Fibroblast of lung (primary cell): Measurements from ENCODE around the gene TPX2. TPM values are rescaled to one million over a fixed set of nuclear protein-coding genes. Genes with fewer than 3 reads are reported as not detected.

Experiments
- DNase-seq, 2 donors: peaks; one replicate each; pipeline versions ENCODE4 v3.0.0 to v3.0.0-alpha.2; 2010; ENCODE audit warnings: low read depth in 2 of 2
- H2AFZ ChIP-seq: 2 replicates; pipeline ENCODE4 v1.5.1; 2012; ENCODE audit warnings: low read length, control low read depth, inconsistent platforms
- H3K27ac ChIP-seq: 2 replicates; pipeline ENCODE4 v1.5.1; 2011; ENCODE audit warnings: low read length, control low read depth; ENCODE audit not compliant: insufficient read depth
- H3K27me3 ChIP-seq: 2 replicates; pipeline ENCODE4 v1.5.1; 2011; ENCODE audit warnings: mild to moderate bottlenecking, low read length; ENCODE audit not compliant: control insufficient read depth, insufficient read depth
- H3K36me3 ChIP-seq: 2 replicates; pipeline ENCODE4 v1.5.1; 2011; ENCODE audit warnings: low read length; ENCODE audit not compliant: control insufficient read depth, insufficient read depth
- H3K4me1 ChIP-seq: 2 replicates; pipeline ENCODE4 v1.5.1; 2011; ENCODE audit warnings: low read length; ENCODE audit not compliant: control insufficient read depth, insufficient read depth; ENCODE audit errors: extremely low read depth
- H3K4me2 ChIP-seq: 2 replicates; pipeline ENCODE4 v1.5.1; 2011; ENCODE audit warnings: low read length, control low read depth; ENCODE audit not compliant: insufficient read depth; ENCODE audit errors: extremely low read depth
- H3K4me3 ChIP-seq, 4 experiments: fragments of 200-600 bp in 1 of 4; sonication (generic) in 1 of 4; replicated peaks in 1 of 4; 2 replicates each; pipeline ENCODE4 v1.5.1; 2011 to 2016; ENCODE audit warnings: low read length in 4 of 4, low read depth in 3 of 4, mild to moderate bottlenecking in 3 of 4, control low read depth in 2 of 4, inconsistent platforms in 1 of 4, mixed read lengths in 1 of 4; ENCODE audit not compliant: insufficient read depth in 1 of 4; ENCODE audit errors: control extremely low read depth in 1 of 4
- H3K79me2 ChIP-seq: 2 replicates; pipeline ENCODE4 v1.5.1; 2012; ENCODE audit warnings: mild to moderate bottlenecking, low read length, inconsistent platforms; ENCODE audit not compliant: control insufficient read depth, insufficient read depth
- H3K9ac ChIP-seq: 2 replicates; pipeline ENCODE4 v1.5.1; 2011; ENCODE audit warnings: mild to moderate bottlenecking, low read length, control low read depth; ENCODE audit not compliant: insufficient read depth
- H3K9me3 ChIP-seq: 2 replicates; pipeline ENCODE4 v1.5.1; 2012; ENCODE audit warnings: low read depth, low read length; ENCODE audit not compliant: control insufficient read depth, insufficient read depth
- H4K20me1 ChIP-seq: 2 replicates; pipeline ENCODE4 v1.5.1; 2011; ENCODE audit warnings: low read length; ENCODE audit not compliant: control insufficient read depth, insufficient read depth; ENCODE audit errors: extremely low read depth
- EZH2 ChIP-seq: IDR thresholded peaks from 2 replicates; pipeline ENCODE4 v1.5.1; 2012; ENCODE audit warnings: low read length, control low read depth, mild to moderate bottlenecking; ENCODE audit errors: missing control alignments
- polyA plus RNA-seq, 2 donors: library from polyadenylated mRNA; depleted of rRNA in 1 of 2; stranded (reverse) in 1 of 2; unstranded in 1 of 2; fragments of >200 nt; gene quantifications; 2 replicates each; pipeline ENCODE4 v1.2.1, GENCODE V29; 2011 to 2012; ENCODE audit warnings: missing spikeins in 1 of 2
- total RNA-seq: library from RNA; depleted of rRNA; stranded (reverse); fragments of >200 nt; gene quantifications from 2 replicates; pipeline ENCODE4 v1.2.1, GENCODE V29; 2014
- TF ChIP-seq, protein P1 (sequence below), 2 donors: IDR thresholded peaks in 1 of 2; conservative IDR thresholded peaks in 1 of 2; 1 replicate in 1 of 2; 2 replicates in 1 of 2; pipeline ENCODE4 v1.5.1; 2011 to 2012; ENCODE audit warnings: low read length in 2 of 2, control low read depth in 1 of 2, inconsistent platforms in 1 of 2, low read depth in 1 of 2, mild to moderate bottlenecking in 1 of 2

TPX2 gene
- total and polyA plus RNA-seq, 2 donors (not counting 1 experiment from before 2014, with no cell fraction given) = 19.9 to 21.0 TPM

DNA sequence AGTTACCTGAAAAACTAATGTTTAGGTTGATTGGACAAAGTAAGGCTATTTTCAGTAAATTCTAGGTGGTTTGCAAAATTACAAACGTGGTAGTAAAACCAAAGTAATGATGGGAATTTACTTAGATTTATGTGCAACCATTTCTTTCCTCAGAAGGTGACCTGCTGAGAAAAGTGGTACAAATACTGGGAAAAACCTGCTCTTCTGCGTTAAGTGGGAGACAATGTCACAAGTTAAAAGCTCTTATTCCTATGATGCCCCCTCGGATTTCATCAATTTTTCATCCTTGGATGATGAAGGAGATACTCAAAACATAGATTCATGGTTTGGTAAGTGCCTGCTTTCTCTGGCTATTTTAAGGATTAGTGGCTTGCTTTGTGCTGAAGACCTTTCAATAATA is 18.2 kb downstream of the TPX2 start:
- H3K79me2 ChIP-seq = peaks cover 75% of the 10 kb centered on the region
- no peaks in the 10 kb centered on the region for H3K9me3 ChIP-seq
- no peak overlapping the region for H3K9ac ChIP-seq
- H3K27me3 ChIP-seq = no peaks in the 10 kb centered on the region
- no peak overlapping the region for H3K4me3 ChIP-seq
- no peak for TF ChIP-seq EZH2
- TF ChIP-seq, protein P1, sequence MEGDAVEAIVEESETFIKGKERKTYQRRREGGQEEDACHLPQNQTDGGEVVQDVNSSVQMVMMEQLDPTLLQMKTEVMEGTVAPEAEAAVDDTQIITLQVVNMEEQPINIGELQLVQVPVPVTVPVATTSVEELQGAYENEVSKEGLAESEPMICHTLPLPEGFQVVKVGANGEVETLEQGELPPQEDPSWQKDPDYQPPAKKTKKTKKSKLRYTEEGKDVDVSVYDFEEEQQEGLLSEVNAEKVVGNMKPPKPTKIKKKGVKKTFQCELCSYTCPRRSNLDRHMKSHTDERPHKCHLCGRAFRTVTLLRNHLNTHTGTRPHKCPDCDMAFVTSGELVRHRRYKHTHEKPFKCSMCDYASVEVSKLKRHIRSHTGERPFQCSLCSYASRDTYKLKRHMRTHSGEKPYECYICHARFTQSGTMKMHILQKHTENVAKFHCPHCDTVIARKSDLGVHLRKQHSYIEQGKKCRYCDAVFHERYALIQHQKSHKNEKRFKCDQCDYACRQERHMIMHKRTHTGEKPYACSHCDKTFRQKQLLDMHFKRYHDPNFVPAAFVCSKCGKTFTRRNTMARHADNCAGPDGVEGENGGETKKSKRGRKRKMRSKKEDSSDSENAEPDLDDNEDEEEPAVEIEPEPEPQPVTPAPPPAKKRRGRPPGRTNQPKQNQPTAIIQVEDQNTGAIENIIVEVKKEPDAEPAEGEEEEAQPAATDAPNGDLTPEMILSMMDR (conservative IDR thresholded peaks at IDR 0.05 in 1 of 2, IDR thresholded peaks at IDR 0.05 in 1 of 2; ENCODE audit: low read depth in 1 of 2, low read length in 2 of 2) = no peak
- H3K27ac ChIP-seq = no peak overlapping the region
- H2AFZ ChIP-seq = no peak overlapping the region
- no peak for DNase-seq
- no peak overlapping the region for H3K4me2 ChIP-seq
- peaks cover 2% of the 10 kb centered on the region for H3K4me1 ChIP-seq
- no peaks in the 10 kb centered on the region for H4K20me1 ChIP-seq
- H3K36me3 ChIP-seq = no peaks in the 10 kb centered on the region

DNA sequence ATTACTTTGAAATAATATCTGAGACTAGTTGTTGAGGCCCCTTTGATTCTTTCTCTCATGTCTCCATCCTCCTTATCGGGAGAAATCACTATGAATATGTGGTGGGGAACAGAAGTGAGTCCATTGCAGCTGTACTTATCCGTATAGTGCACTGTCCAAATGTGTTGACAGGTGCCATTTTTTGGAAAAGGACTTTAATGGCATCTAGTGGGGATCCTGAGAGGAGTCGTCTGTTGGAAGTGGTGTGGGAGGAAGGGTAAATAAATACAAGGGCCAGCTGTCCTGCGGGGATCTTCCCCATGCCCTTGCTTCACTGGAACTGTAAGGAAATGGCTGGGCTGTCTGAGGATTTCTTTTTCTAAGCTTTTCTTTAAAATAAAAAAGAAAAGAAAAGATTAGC is 19.4 kb downstream of the TPX2 start:
- H3K27me3 ChIP-seq = no peaks in the 10 kb centered on the region
- no peak overlapping the region for H3K4me3 ChIP-seq
- H3K9me3 ChIP-seq = no peaks in the 10 kb centered on the region
- no peaks in the 10 kb centered on the region for H4K20me1 ChIP-seq
- peak overlapping the region; percentile 6 for H3K27ac ChIP-seq
- TF ChIP-seq, protein P1 (conservative IDR thresholded peaks at IDR 0.05 in 1 of 2, IDR thresholded peaks at IDR 0.05 in 1 of 2; ENCODE audit: low read depth in 1 of 2, low read length in 2 of 2) = no peak
- TF ChIP-seq EZH2 = no peak
- H3K79me2 ChIP-seq = peaks cover 74% of the 10 kb centered on the region
- H3K36me3 ChIP-seq = no peaks in the 10 kb centered on the region
- no peak overlapping the region for H3K4me2 ChIP-seq
- peaks cover 2% of the 10 kb centered on the region for H3K4me1 ChIP-seq
- no peak overlapping the region for H3K9ac ChIP-seq
- DNase-seq = no peak
- H2AFZ ChIP-seq = peak overlapping the region; percentile 27

DNA sequence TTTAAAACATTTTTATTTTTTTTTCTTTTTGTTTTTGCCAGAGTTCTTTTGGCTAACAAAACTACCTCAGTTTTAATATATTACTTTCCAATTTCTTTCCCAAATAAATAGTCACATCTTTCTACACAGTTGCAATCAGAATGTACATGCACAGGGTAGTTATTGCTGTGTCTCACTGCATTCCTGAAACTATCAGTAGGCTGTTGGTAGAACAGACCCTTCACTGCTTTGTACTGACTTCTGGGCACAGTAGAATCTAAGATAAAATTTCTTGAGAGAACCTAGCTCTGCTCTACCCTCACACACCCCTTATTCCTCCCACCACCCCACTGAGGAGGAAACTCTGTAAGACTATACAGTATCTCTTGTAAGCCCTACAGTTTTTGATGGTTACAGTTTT is 19.9 kb downstream of the TPX2 start:
- no peak for DNase-seq
- H3K4me3 ChIP-seq = no peak overlapping the region
- no peaks in the 10 kb centered on the region for H3K36me3 ChIP-seq
- H3K27me3 ChIP-seq = no peaks in the 10 kb centered on the region
- no peak overlapping the region for H3K4me2 ChIP-seq
- H3K9ac ChIP-seq = no peak overlapping the region
- H3K9me3 ChIP-seq = no peaks in the 10 kb centered on the region
- no peak for TF ChIP-seq EZH2
- TF ChIP-seq, protein P1 (conservative IDR thresholded peaks at IDR 0.05 in 1 of 2, IDR thresholded peaks at IDR 0.05 in 1 of 2; ENCODE audit: low read depth in 1 of 2, low read length in 2 of 2) = no peak
- H3K79me2 ChIP-seq = peaks cover 71% of the 10 kb centered on the region
- peaks cover 2% of the 10 kb centered on the region for H3K4me1 ChIP-seq
- peak overlapping the region; percentile 6 for H3K27ac ChIP-seq
- H4K20me1 ChIP-seq = no peaks in the 10 kb centered on the region
- no peak overlapping the region for H2AFZ ChIP-seq
